GM12801 (cell line): ENCODE measurements around the gene ACAP3.

ENCODE experiments used
- CTCF ChIP-seq: IDR thresholded peaks from one replicate; pipeline ENCODE4 v1.5.1; 2011; ENCODE audit warnings: control low read depth; ENCODE audit not compliant: insufficient read length; ENCODE audit errors: extremely low read depth

ACAP3 gene

DNA sequence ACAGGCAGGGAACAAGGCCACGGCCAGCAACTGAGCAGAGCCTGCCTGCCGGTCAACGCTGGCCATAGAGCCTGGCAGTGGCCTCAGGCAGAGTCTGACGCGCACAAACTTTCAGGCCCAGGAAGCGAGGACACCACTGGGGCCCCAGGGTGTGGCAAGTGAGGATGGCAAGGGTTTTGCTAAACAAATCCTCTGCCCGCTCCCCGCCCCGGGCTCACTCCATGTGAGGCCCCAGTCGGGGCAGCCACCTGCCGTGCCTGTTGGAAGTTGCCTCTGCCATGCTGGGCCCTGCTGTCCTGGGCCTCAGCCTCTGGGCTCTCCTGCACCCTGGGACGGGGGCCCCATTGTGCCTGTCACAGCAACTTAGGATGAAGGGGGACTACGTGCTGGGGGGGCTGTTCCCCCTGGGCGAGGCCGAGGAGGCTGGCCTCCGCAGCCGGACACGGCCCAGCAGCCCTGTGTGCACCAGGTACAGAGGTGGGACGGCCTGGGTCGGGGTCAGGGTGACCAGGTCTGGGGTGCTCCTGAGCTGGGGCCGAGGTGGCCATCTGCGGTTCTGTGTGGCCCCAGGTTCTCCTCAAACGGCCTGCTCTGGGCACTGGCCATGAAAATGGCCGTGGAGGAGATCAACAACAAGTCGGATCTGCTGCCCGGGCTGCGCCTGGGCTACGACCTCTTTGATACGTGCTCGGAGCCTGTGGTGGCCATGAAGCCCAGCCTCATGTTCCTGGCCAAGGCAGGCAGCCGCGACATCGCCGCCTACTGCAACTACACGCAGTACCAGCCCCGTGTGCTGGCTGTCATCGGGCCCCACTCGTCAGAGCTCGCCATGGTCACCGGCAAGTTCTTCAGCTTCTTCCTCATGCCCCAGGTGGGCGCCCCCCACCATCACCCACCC, 23.6 kb upstream of the ACAP3 start, which contains the start of gene TAS1R3:
Gene TAS1R3, plus strand, starts transcription at position 213 of the 898 bp plus-strand sequence. Its CDS starts 66 bp downstream, at position 279.
- no peak for TF ChIP-seq CTCF

DNA sequence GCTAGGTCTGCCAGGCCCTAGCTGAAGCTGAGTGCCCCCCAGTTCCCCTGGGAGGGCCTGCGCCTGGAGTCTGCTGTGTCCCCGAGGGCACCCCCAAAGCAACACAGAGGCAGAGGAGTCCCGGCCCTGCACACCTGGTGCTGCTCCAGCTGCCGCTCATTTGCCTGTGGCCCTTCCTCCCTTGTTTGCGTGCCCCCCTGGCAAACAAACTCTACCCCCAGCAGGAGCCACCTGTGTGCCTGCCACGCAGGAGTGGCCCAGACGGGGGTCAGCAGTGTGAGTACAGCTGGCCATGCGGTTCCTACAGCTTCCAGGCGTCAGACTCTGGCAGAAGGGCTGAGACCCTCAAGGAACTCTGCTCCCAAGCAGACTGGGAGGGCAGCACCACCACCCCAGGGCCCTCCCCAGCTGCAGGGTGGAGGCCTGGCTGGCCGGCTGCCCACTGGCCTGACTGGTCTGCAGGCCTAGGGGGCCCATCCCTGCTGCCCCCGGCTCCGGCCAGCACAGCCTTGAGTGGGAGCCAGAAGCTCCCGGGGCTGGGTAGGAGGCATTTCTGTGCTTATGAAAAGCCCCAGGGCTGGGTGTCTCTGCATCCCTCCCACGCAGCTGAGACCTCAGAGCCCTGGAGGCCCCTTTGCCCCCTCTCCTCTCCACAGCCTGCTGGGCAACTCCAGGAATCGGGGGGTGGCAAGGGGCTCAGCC, 22.8 kb upstream of the ACAP3 start:
- TF ChIP-seq CTCF = no peak

DNA sequence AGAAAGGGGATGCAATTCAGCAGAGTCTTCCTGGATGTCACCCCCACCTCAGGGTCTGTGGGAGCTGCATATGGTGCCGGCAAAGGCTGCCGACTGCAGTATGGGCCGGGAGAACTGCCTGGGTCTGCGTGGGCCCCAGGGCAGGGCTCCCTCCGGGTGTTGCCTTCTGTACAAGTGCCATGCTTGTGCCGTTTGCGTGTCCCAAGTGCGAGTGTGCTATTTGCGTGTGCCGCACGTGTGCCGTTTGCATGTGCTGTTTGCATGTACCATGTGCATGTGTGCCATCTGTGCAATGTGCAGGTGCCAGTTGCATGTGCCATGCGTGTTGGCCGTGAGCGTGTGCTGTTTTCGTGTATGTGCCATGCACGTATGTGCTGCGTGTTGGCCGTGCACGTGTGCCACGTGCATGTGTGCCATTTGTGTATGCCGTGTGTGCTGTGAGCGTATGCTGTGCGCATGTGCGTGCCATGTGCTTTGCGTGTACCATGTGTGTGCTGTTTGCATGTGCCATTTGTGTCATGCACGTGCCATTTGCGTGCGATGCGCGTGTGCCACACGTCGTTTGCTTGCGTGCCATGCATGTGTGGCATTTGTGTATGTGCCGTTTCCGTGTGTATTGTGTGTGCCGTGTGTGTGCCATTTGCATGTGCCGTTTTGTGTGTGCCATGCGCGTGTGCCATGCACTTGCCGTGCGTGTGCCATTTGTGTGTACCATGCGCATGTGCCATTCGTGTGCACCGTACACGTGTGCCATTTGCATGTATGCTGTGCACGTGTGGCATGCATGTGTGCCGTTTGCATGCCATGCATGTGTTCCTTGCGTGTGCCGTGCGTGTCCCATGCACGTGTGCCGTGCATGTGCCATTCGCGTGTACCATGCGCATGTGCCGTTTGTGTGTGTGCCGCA, 21.8 kb upstream of the ACAP3 start:
- TF ChIP-seq CTCF = no peak

DNA sequence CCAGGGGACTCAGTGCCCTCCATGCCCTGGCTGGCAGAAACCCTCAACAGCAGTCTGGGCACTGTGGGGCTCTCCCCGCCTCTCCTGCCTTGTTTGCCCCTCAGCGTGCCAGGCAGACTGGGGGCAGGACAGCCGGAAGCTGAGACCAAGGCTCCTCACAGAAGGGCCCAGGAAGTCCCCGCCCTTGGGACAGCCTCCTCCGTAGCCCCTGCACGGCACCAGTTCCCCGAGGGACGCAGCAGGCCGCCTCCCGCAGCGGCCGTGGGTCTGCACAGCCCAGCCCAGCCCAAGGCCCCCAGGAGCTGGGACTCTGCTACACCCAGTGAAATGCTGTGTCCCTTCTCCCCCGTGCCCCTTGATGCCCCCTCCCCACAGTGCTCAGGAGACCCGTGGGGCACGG, 20.5 kb upstream of the ACAP3 start:
- no peak for TF ChIP-seq CTCF

DNA sequence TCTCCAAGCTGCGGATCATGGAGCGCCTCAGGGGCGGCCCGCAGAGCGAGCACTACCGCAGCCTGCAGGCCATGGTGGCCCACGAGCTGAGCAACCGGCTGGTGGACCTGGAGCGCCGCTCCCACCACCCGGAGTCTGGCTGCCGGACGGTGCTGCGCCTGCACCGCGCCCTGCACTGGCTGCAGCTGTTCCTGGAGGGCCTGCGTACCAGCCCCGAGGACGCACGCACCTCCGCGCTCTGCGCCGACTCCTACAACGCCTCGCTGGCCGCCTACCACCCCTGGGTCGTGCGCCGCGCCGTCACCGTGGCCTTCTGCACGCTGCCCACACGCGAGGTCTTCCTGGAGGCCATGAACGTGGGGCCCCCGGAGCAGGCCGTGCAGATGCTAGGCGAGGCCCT, 19.6 kb upstream of the ACAP3 start:
- no peak for TF ChIP-seq CTCF

GRCh38 chr1:1326075-1326605, 18.4 kb upstream of the ACAP3 start:
- TF ChIP-seq CTCF = no peak
